ENCODE results near the gene GATAD1.
"Not testable (repeated sequence)": the region's sequence is repeated elsewhere in the genome, so short reads cannot be mapped to it uniquely, and the experiment has no call there.

DNA sequence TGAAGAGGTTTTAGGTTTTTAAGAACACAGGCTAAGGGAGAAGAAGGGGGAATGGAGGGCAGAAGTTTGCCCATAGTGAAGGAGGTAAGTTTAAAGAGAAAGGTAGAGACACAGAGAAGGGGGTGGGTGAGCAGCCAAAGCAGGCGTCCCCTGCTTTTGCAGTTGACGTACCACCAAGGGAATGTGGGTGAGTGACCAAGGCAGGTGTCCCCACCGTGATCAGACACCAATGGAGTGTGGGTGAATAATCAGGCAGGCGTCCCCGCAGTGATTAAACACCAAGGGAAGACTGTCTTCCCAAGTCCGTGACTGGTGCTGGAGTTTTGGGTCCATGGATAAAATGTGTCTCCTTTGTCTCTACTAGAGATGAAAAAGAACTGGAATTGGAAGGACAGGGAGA lies 36.9 kb downstream of the GATAD1 start:
- TF ChIP-seq CTCF (conservative IDR thresholded peaks at IDR 0.05; ENCODE audit: low read depth, low read length); EZH2phosphoT487 (IDR thresholded peaks at IDR 0.05; ENCODE audit: borderline replicate concordance, low read length); EZH2 (IDR thresholded peaks at IDR 0.05; ENCODE audit: low read length, unreplicated experiment): not testable (repeated sequence)
